Esophagus (tissue), 2 donors: ENCODE measurements around the gene SCAMP3. TPM values are rescaled to one million over a fixed set of nuclear protein-coding genes. Genes with fewer than 3 reads are reported as not detected.
"Not testable (repeated sequence)": the region's sequence is repeated elsewhere in the genome, so short reads cannot be mapped to it uniquely, and the experiment has no call there.

Experiments
- H3K27ac ChIP-seq, 2 donors: one replicate each; pipeline ENCODE4 v1.5.1; 2013; ENCODE audit warnings: low read depth in 2 of 2, mild to moderate bottlenecking in 2 of 2, inconsistent platforms in 1 of 2, low read length in 1 of 2, moderate library complexity in 1 of 2
- H3K27me3 ChIP-seq, 2 donors: one replicate each; pipeline ENCODE4 v1.6.1; 2013; ENCODE audit warnings: low read length in 2 of 2, control low read depth in 1 of 2, mild to moderate bottlenecking in 1 of 2; ENCODE audit not compliant: insufficient read depth in 2 of 2, control insufficient read depth in 1 of 2
- H3K36me3 ChIP-seq, 2 donors: one replicate each; pipeline ENCODE4 v1.6.1; 2013; ENCODE audit warnings: low read length in 1 of 2; ENCODE audit not compliant: control insufficient read depth in 2 of 2, insufficient read depth in 2 of 2
- H3K4me1 ChIP-seq, 2 donors: one replicate each; pipeline ENCODE4 v1.6.1; 2013; ENCODE audit warnings: low read length in 1 of 2; ENCODE audit not compliant: control insufficient read depth in 2 of 2, insufficient read depth in 2 of 2
- H3K4me3 ChIP-seq, 2 donors: one replicate each; pipeline ENCODE4 v1.5.1; 2013; ENCODE audit warnings: low read length in 2 of 2, mild to moderate bottlenecking in 2 of 2, low read depth in 1 of 2, moderate library complexity in 1 of 2
- H3K9me3 ChIP-seq, 2 donors: one replicate each; pipeline ENCODE4 v1.6.1; 2013; ENCODE audit warnings: mild to moderate bottlenecking in 2 of 2, low read depth in 1 of 2, low read length in 1 of 2, moderate library complexity in 1 of 2; ENCODE audit not compliant: control insufficient read depth in 2 of 2, insufficient read depth in 1 of 2
- WGBS, 2 donors: extraction: QIAGEN DNeasy Blood & Tissue Kit; methylation state at CpG; one replicate each; pipeline ENCODE4 v1.1.7; 2013; 5-methylcytosine and 5-hydroxymethylcytosine counted together
- polyA plus RNA-seq, 2 donors: library from polyadenylated mRNA; stranded (reverse); fragments of 200-250 nt; gene quantifications; one replicate each; pipeline ENCODE4 v1.2.3, GENCODE V29; 2013
- donor health status: healthy with polysubstance abuse.
- donor health status: Bipolar disorder and iron deficiency.

Gene SCAMP3
- polyA plus RNA-seq, 2 donors = 20.2 to 47.3 TPM

DNA sequence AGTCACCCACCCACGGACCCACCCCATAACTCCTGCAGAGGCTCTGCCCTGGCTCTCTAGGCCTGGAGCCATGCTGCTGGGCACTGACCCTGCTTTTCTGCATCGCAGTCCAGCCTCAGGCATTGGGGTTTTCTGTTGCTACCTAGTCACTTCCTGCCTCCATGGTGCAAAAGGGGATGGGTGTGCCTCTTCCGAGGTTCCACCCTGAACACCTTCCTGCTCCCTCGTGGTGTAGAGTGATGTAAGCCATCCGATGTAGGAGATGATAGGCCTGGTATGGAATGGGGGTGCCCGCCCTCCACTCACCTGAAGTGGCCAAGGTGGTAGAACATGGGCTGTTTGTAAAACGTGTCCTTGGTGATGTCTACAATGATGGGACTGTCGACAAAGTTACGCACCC lies 26.8 kb downstream of the SCAMP3 start:
- not testable (repeated sequence) for H3K4me3 ChIP-seq, H3K9me3 ChIP-seq, H3K4me1 ChIP-seq, H3K27me3 ChIP-seq, H3K27ac ChIP-seq
- WGBS, 2 donors = 78 to 85% methylated on average over 5 to 8 of the region's 9 CpGs
- H3K36me3 ChIP-seq = peaks cover 6 to 17% of the 10 kb centered on the region in 2 donors

DNA sequence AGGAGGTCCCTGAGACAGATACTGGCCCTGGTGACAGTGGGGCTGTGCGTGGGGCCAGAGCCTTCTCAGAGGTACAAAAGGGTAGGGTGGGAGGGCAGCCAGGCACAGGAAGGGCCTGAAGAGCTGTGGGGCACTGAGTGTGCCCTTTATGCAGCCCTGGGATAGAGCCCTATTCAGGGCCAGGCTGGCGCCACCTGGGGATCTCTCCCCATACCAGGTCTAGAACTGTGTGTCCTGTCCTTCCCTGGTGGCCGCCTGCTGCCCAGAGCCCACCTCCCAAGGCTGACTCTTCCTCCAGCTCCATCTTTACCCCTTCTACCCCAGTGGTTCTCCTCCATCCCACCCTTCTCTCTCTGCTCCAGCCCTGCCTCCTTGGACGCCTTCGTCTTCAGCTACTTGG lies 28.7 kb downstream of the SCAMP3 start:
- not testable (repeated sequence) for H3K27me3 ChIP-seq, H3K4me1 ChIP-seq, H3K4me3 ChIP-seq, H3K27ac ChIP-seq, H3K9me3 ChIP-seq
- H3K36me3 ChIP-seq = peaks cover 6 to 17% of the 10 kb centered on the region in 2 donors
- WGBS, 2 donors = 92 to 100% methylated on average over 1 of the region's 5 CpGs

DNA sequence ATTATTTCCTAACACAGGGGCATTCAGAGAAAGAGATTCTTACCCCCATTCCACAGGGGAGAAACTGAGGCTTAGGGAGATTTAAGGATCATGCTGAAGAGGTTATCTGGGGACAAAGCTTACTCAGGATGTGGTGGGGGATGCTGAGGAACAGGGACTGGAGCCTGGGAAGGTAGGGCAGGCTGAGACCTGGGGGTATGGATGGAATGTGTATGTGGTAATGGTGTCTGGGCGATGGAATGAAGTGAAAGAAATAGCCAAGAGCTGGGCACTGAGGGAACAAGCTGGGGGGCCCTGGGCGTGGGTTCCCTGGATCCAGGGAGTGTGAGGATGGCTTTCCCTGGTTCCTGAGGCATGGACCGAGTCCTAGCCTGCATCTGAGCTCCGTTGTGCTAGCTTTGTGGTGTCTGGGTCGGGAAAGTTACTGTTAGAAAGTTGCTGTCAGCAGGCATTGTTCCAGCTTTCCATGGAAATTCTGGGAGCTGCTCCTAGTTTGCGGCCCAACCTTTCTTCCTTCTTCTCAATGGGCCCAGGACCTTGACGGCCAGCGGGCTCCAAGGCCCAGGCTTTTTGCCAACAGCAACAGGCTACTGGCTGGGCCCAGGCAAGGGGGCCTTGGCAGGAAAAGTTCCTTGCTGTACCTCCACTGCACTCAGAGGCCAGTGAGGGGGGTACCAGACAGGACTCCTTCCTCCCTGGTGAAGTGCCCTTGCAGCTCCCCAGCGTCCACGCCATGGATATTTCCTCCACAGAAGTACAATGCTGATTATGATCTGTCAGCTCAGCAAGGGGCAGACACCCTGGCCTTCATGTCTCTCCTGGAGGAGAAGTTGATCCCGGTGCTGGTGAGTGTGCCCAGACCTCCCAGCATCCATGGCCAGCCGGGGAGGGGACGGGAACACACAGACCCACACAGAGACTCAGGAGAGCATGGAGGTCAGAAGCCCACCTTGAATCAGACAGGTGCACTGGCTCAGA lies 29.9 kb downstream of the SCAMP3 start:
- WGBS, 2 donors = 54 to 56% methylated on average over 13 of the region's 13 CpGs
- peaks cover 3 to 13% of the 10 kb centered on the region in 2 donors for H3K36me3 ChIP-seq
- H3K4me1 ChIP-seq, H3K27me3 ChIP-seq, H3K9me3 ChIP-seq, H3K4me3 ChIP-seq: not testable (repeated sequence)
- peak overlapping the region in 1 of 2 donors; percentile 8 for H3K27ac ChIP-seq

DNA sequence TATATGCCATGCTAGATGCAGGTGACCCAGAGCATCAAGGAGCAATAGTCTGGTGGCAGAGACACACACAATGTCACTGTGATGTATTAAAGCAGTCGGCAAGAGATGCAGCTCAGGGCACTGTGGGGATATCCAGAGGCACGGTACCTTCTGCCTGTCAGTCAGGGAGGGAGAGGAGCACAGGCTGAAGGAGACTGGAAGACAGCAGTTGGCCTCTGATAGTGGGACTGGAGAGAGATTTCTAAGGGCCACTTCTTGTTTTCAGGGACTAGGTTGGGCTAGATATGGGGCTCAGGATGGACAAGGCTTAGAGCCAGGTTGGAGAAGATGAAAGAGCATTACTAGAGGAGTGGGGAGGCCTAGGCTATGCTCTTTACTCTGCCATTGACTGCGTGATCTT lies 30.9 kb downstream of the SCAMP3 start:
- H3K27me3 ChIP-seq, H3K4me3 ChIP-seq, H3K27ac ChIP-seq, H3K4me1 ChIP-seq, H3K9me3 ChIP-seq: not testable (repeated sequence)
- 70 to 84% methylated on average over 3 of the region's 3 CpGs for WGBS, 2 donors
- peaks cover 3 to 11% of the 10 kb centered on the region in 2 donors for H3K36me3 ChIP-seq

DNA sequence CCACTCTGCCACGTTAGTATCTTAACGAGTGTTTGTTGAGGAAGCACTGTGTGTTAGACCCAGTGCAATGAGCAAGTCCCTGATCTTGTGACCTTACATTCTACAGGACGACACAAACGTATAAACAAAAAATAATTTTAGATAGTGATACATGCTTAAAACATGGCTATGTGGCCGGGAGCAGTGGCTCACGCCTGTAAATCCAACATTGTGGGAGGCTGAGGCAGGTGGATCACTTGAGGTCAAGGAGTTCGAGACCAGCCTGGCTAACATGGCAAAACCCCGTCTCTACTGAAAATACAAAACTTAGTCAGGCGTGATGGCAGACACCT lies 34.1 kb downstream of the SCAMP3 start:
- Histone ChIP-seq H3K36me3 (no peaks in the 10 kb centered on the region), H3K27me3 (no peaks in the 10 kb centered on the region), H3K27ac (peak overlapping the region; percentile 64 to 88), H3K4me3 (peak overlapping the region; percentile 24 to 82), H3K9me3 (no peaks in the 10 kb centered on the region), H3K4me1 (peaks cover 0 to 4% of the 10 kb centered on the region in 2 donors)
- 51% methylated on average over 9 of the region's 9 CpGs for WGBS, 2 donors

DNA sequence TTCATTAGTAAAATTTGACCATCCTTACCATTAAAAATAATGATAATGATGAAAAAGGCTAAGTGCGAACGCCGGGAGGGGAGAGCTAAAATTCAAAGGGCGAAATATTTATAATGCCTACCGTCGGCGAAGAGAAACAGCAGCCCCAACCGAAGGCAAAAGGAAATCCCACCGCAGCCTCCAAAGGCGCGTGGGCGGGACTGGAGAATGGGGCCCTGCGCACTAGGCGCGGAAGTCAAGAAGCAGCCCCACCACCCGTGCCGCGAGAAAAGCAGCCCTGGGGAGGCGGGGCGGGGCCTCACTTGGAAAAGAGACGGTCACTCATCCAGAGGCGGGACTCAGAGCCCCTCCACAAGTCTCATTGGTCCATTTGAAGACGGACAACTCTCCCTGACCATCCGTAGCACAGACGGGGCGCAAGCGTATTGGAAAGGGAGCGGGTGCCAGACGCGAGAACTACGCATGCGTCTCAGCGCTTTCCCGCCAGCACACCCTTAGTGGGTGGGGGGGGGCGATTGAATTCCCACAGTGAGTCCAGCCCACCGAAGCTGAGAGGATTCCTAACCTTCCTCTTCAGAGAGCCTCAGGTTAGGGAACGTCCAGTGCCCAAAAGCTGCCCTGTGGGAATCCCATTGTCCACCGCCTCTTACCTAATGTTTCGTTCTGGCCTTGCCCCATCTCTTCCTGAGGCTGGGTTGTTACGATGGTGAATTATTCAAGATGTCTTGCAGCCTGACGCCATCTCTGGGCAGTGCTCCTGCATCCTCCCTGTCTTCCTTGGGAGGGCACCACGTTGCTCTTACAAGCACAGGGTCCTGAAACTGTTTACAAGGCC lies 34.7 kb downstream of the SCAMP3 start:
- 0 to 1% methylated on average over 42 of the region's 42 CpGs for WGBS, 2 donors
- Histone ChIP-seq H3K27ac (peak overlapping the region; percentile 74 to 92), H3K4me3 (peak overlapping the region; percentile 44 to 82), H3K4me1 (peaks cover 0 to 4% of the 10 kb centered on the region in 2 donors), H3K9me3 (no peaks in the 10 kb centered on the region), H3K36me3 (no peaks in the 10 kb centered on the region), H3K27me3 (no peaks in the 10 kb centered on the region)

DNA sequence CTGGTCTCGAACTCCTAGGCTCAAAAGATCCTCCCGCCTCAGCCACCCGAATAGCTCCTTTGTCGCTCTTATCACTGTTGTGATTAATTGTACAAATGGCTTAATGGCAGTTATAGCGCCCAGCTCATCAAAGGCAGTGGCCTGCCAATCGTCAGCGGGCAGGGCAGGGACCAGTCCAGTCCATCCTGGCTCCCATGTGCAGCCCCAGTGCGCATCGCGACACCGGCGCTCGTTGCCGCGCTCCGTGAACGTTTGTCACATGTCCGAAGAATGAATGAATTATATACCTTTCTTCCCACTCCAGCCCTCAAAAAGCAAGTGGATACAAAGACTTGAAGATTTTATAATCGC lies 35.3 kb downstream of the SCAMP3 start:
- peak overlapping the region; percentile 44 to 82 for H3K4me3 ChIP-seq
- H3K36me3 ChIP-seq = no peaks in the 10 kb centered on the region
- H3K4me1 ChIP-seq = peaks cover 0 to 4% of the 10 kb centered on the region in 2 donors
- 0 to 1% methylated on average over 19 of the region's 19 CpGs for WGBS, 2 donors
- no peaks in the 10 kb centered on the region for H3K9me3 ChIP-seq
- H3K27me3 ChIP-seq = no peaks in the 10 kb centered on the region
- peak overlapping the region; percentile 74 to 77 for H3K27ac ChIP-seq

DNA sequence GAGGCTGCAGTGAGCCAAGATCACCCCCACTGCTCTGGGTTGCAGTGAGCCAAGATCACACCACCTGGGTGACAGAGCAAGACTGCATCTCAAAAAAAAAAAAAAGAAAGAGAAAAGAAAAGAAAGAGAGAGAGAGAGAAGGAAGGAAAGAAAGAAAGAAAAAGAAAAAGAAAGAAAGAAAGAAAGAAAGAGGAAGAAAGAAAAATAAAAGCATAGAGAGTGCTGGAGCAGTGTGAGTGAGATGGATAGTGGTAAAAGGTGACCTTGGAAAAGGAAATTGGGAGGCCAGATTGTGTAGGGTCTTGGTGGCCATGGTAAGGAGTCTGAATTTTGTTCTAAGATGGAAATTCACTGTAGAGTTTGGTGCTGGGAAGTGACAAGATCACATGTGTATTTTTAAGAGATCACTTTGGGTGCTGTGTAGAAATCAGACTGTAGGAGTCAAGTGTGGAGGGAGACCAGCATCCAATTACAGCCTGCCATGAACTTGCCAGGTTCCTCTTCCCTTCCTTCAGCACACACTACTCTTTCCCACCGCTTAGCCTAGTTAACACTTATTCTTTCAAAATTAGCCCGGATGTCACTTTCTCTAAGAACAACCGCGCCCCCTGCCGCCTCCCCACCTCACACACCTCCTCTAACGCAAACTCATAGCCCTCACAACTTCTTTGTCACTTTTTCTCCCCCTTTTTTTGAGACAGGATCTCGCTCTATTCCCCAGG lies 35.8 kb downstream of the SCAMP3 start:
- Histone ChIP-seq H3K27ac (peak overlapping the region; percentile 74 to 77), H3K4me3 (peak overlapping the region; percentile 44 to 82), H3K9me3 (no peaks in the 10 kb centered on the region), H3K4me1 (peaks cover 0 to 4% of the 10 kb centered on the region in 2 donors), H3K36me3 (no peaks in the 10 kb centered on the region), H3K27me3 (no peaks in the 10 kb centered on the region)
- 1% methylated on average over 7 of the region's 7 CpGs for WGBS, 2 donors

DNA sequence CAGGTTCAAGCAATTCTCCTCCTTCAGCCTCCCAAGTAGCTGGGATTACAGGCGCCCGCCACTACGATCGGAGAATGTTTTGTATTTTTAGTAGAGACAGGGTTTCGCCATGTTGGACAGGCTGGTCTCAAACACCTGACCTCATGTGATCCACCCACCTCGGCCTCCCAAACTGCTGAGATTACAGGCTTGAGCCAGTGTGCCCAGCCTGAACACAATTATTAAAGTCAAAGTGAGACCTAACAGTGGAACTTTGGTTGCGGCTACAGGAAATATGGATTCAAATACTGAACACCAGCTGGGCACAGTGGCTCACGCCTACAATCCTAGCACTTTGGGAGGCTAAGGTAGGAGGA lies 36.8 kb downstream of the SCAMP3 start:
- H3K36me3 ChIP-seq, H3K9me3 ChIP-seq, H3K4me1 ChIP-seq, H3K4me3 ChIP-seq, H3K27me3 ChIP-seq: not testable (repeated sequence)
- peak overlapping the region in 1 of 2 donors; percentile 58 for H3K27ac ChIP-seq
- WGBS, 2 donors = 91 to 95% methylated on average over 8 of the region's 8 CpGs
